ENCODE measurements around the gene TCL1A.

DNA sequence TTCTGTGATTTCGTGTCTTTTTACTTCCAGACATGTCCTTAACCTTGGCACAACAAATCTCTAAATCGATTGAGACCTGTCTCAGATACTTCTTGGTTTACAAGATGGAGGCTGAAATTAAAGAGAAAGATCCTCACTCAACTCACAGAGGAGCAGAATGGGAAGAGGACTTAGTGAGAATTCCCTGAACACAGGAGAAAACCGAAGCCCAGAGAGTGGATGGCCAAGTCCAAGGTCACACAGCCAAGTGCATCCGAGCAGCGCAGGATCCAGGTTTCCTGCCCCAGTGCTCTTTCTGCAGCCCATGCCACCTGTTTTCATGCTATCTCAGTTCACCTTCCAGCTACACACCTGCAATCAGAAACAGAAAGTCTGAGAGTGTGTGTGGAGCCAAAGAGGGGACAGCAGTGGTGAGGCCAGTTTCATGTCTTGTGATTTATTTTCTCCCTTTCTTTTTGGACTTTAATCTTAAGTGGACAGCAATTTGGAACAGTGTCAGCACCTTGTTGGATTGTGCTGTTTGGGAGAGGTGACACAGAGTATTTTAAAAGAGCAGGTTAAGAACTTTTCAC, 50.6 kb downstream of the TCL1A start:
- TF ChIP-seq SPI1 (IDR thresholded peaks at IDR 0.05; ENCODE audit: low read depth, low read length) (no peak), POLR2A (IDR thresholded peaks at IDR 0.05; ENCODE audit: low read depth, low read length) (no peak)

All from GM12891 (cell line).